Loucy (cell line): ENCODE data around the gene SH3BP1.
"Not testable (repeated sequence)": the region's sequence is repeated elsewhere in the genome, so short reads cannot be mapped to it uniquely, and the experiment has no call there.

Experiments used
- H2AFZ ChIP-seq: fragments of 200-600 bp; sonication (generic); 2 replicates; pipeline ENCODE4 v1.6.0; 2016; ENCODE audit warnings: antibody characterized with exemption, mild to moderate bottlenecking, low read length, moderate library complexity
- H3F3A ChIP-seq: fragments of 200-600 bp; 2 replicates; pipeline ENCODE4 v1.6.0; 2016; ENCODE audit warnings: antibody characterized with exemption, low read depth, mild to moderate bottlenecking
- H3K27me3 ChIP-seq: fragments of 200-600 bp; sonication (generic); 2 replicates; pipeline ENCODE4 v1.6.1; 2014; ENCODE audit warnings: low read length, mild to moderate bottlenecking; ENCODE audit not compliant: insufficient read depth, poor library complexity, severe bottlenecking
- H3K36me3 ChIP-seq: fragments of 200-600 bp; sonication (generic); 2 replicates; pipeline ENCODE4 v1.6.1; 2016; ENCODE audit warnings: low read length; ENCODE audit not compliant: insufficient read depth
- H3K4me1 ChIP-seq: fragments of 200-600 bp; sonication (generic); 2 replicates; pipeline ENCODE4 v1.5.1; 2014; ENCODE audit warnings: low read length, mild to moderate bottlenecking; ENCODE audit not compliant: insufficient read depth, poor library complexity, severe bottlenecking
- H3K4me2 ChIP-seq: fragments of 200-600 bp; sonication (generic); 2 replicates; pipeline ENCODE4 v1.6.0; 2014; ENCODE audit warnings: antibody characterized with exemption, low read length, low read depth, mild to moderate bottlenecking; ENCODE audit not compliant: poor library complexity, severe bottlenecking
- H3K4me3 ChIP-seq: fragments of 200-600 bp; sonication (generic); 2 replicates; pipeline ENCODE4 v1.5.1; 2014; ENCODE audit warnings: low read length, mild to moderate bottlenecking, mixed read lengths; ENCODE audit not compliant: poor library complexity, severe bottlenecking
- H3K79me2 ChIP-seq: fragments of 200-600 bp; sonication (generic); 2 replicates; pipeline ENCODE4 v1.6.1; 2014; ENCODE audit warnings: low read length; ENCODE audit not compliant: insufficient read depth
- H3K9ac ChIP-seq: fragments of 200-600 bp; sonication (generic); 2 replicates; pipeline ENCODE4 v1.6.0; 2014; ENCODE audit warnings: mild to moderate bottlenecking, low read depth, low read length, moderate library complexity; ENCODE audit not compliant: poor library complexity, severe bottlenecking
- H3K9me2 ChIP-seq: fragments of 200-600 bp; sonication (generic); replicated peaks from 2 replicates; pipeline ENCODE4 v1.6.1; 2016; ENCODE audit warnings: low read depth, low read length, mixed read lengths
- H3K9me3 ChIP-seq: fragments of 200-600 bp; sonication (generic); 2 replicates; pipeline ENCODE4 v1.6.1; 2014; ENCODE audit warnings: mild to moderate bottlenecking, antibody characterized with exemption, low read length, low read depth; ENCODE audit not compliant: insufficient read depth
- H4K20me1 ChIP-seq: fragments of 200-600 bp; sonication (generic); 2 replicates; pipeline ENCODE4 v1.6.0; 2014; ENCODE audit warnings: antibody characterized with exemption, low read length, mild to moderate bottlenecking; ENCODE audit not compliant: insufficient read depth, poor library complexity, severe bottlenecking
- CTCF ChIP-seq: fragments of 200-600 bp; sonication (generic); conservative IDR thresholded peaks from 2 replicates; pipeline ENCODE4 v1.5.1; 2014; ENCODE audit warnings: mild to moderate bottlenecking, antibody characterized with exemption, low read length
- EZH2phosphoT487 ChIP-seq: fragments of 200-600 bp; IDR thresholded peaks from 2 replicates; pipeline ENCODE4 v1.6.1; 2018; ENCODE audit warnings: antibody characterized with exemption, mild to moderate bottlenecking, moderate library complexity, borderline replicate concordance

Gene SH3BP1

DNA sequence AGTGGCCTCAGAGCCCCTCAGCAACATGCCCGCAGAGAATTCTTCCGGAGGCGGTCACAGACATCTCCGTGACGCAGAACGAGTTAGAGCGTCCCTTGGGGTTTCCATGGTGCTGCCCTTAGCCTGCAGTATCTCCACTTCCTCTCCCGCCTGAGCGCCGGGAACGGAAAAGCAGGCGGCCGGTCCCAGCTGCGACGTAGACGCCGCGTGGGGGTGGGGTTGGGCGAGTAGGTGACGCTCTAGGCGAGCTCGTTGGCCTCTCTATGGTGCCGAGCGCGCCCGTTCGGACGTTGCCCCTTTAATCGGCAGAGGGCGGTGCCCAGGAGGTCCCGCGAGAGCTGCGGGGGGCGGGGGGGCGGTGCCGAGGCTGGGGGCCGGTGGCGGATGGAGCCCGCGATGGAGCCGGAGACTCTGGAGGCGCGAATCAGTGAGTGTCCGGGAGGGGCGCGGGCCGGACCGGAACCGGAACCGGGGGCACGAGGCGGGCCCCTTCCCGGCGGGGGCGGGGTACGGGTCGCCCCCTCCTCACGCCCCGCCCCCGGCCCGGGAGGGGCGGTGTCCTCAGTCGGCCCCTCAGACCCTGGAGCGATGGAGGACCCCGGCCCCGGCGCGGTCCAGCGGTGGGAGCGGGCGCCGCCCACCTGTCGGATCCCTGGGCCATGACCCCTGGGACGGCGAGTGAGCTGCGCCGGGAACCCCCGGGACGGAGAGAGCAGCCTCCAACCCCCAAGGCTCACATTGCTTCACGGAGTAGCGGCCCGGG, 30.8 kb upstream of the SH3BP1 start, which contains the start of gene GGA1:
Gene GGA1 (plus strand): TSS at position 358 of the 763 bp plus-strand sequence. CDS start 27 bp downstream, at position 385.
- TF ChIP-seq CTCF, result no peak
- no peak for TF ChIP-seq EZH2phosphoT487
- H3K4me3 ChIP-seq, result peak within 1 kb of the TSS; percentile 94
- no peaks in the 10 kb centered on the region for H3K27me3 ChIP-seq

GRCh38 chr22:37609240-37610152, 30.0 kb upstream of the SH3BP1 start:
- Histone ChIP-seq H3K36me3 (peaks cover 4% of the 10 kb centered on the region; the same call in 1 of the 2 replicates), H3K9me3 (no peaks in the 10 kb centered on the region), H3F3A (no peaks in the 10 kb centered on the region), H2AFZ (peak overlapping the region; percentile 53), H3K4me3 (peak overlapping the region; percentile 94), H4K20me1 (peaks cover 17% of the 10 kb centered on the region), H3K4me1 (peaks cover 31% of the 10 kb centered on the region), H3K4me2 (peak overlapping the region; percentile 87), H3K79me2 (peaks cover 35% of the 10 kb centered on the region), H3K27me3 (no peaks in the 10 kb centered on the region), H3K9ac (peak overlapping the region; percentile 95), H3K9me2 (no peaks in the 10 kb centered on the region)
- no peak for TF ChIP-seq EZH2phosphoT487
- no peak for TF ChIP-seq CTCF

More for the DNA sequence above, 30.8 kb upstream of the SH3BP1 start, which contains the start of gene GGA1:
- Histone ChIP-seq H3K9me2 (no peaks in the 10 kb centered on the region), H3K4me2 (peak within 1 kb of the TSS; percentile 87), H3K9me3 (no peaks in the 10 kb centered on the region), H3K79me2 (peaks cover 35% of the 10 kb centered on the region), H3F3A (no peaks in the 10 kb centered on the region), H2AFZ (peak within 1 kb of the TSS; percentile 87), H3K4me1 (peaks cover 31% of the 10 kb centered on the region), H3K36me3 (no peaks in the 10 kb centered on the region), H4K20me1 (peaks cover 17% of the 10 kb centered on the region), H3K9ac (peak within 1 kb of the TSS; percentile 95)

DNA sequence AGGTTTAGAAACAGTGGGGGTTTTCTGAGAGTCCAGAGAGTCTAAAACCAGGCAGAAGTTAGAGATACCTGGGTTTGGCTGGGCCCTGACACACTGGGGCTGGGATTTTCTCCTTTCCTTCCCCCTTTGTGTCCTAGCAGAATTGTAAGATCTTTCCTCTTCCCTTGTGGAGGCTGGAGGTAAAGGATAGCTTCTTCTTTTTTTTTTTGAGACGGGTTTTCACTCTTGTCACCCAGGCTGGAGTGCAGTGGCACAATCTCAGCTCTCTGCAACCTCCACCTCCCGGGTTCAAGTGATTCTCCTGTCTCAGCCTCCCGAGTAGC, 29.4 kb upstream of the SH3BP1 start:
- Histone ChIP-seq H3K4me1 (peaks cover 30% of the 10 kb centered on the region), H3K79me2 (peaks cover 35% of the 10 kb centered on the region), H3K4me2 (peak overlapping the region; percentile 87), H3K9ac (peak overlapping the region; percentile 95), H3K4me3 (peak overlapping the region; percentile 94), H4K20me1 (peaks cover 17% of the 10 kb centered on the region)
- not testable (repeated sequence) for H3K27me3 ChIP-seq, H3K9me2 ChIP-seq, H2AFZ ChIP-seq, H3K9me3 ChIP-seq, H3K36me3 ChIP-seq, H3F3A ChIP-seq
